ENCODE results near the gene GRID2. TPM values are rescaled to one million over a fixed set of nuclear protein-coding genes. Genes with fewer than 3 reads are reported as not detected.

Gene GRID2
- total and polyA plus RNA-seq, 2 donors from 2014 or later, result 0.19 TPM; not detected in 1

DNA sequence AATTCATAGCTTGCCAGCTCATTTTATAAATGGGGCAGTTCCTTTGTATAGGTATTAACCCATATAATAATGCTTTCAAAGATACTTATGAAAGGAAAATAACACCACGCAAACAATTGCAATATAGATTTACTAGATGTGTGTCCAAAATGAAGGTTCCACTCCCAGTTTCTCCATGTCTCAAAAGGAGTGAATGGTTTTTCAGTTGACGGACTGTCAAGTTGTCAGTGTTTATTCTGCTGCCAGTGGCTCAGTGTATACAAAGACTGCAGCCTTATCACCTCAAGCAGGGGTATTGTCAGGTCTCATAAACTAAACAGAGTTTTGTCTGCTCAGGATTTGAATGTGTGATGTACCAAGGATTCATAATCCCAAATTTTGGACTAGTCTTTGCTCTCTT is 939.5 kb downstream of the GRID2 start:
- Histone ChIP-seq H3K9ac (ENCODE audit: low read length in 3 of 3) (no peak overlapping the region), H3K4me1 (ENCODE audit: control insufficient read depth in 2 of 3, insufficient read depth in 2 of 3, low read depth in 1 of 3, low read length in 3 of 3) (no peaks in the 10 kb centered on the region), H3K4me3 (ENCODE audit: low read length in 3 of 3) (no peak overlapping the region), H3K27ac (ENCODE audit: low read depth in 2 of 2, low read length in 2 of 2) (no peak overlapping the region), H3K36me3 (ENCODE audit: control insufficient read depth in 2 of 3, insufficient read depth in 3 of 3, low read length in 3 of 3) (no peaks in the 10 kb centered on the region), H3K27me3 (ENCODE audit: control insufficient read depth, insufficient read depth, low read length) (no peaks in the 10 kb centered on the region), H3K9me3 (ENCODE audit: control insufficient read depth in 2 of 3, insufficient read depth in 1 of 3, low read length in 3 of 3) (no peaks in the 10 kb centered on the region)
- DNase-seq (no peak), FAIRE-seq (no peak)
- TF ChIP-seq, protein P1, sequence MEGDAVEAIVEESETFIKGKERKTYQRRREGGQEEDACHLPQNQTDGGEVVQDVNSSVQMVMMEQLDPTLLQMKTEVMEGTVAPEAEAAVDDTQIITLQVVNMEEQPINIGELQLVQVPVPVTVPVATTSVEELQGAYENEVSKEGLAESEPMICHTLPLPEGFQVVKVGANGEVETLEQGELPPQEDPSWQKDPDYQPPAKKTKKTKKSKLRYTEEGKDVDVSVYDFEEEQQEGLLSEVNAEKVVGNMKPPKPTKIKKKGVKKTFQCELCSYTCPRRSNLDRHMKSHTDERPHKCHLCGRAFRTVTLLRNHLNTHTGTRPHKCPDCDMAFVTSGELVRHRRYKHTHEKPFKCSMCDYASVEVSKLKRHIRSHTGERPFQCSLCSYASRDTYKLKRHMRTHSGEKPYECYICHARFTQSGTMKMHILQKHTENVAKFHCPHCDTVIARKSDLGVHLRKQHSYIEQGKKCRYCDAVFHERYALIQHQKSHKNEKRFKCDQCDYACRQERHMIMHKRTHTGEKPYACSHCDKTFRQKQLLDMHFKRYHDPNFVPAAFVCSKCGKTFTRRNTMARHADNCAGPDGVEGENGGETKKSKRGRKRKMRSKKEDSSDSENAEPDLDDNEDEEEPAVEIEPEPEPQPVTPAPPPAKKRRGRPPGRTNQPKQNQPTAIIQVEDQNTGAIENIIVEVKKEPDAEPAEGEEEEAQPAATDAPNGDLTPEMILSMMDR (IDR thresholded peaks at IDR 0.05; ENCODE audit: borderline replicate concordance, extremely low read depth, insufficient read depth), result no peak
- intact Hi-C loops (cut with DNase I), result no loop called here

DNA sequence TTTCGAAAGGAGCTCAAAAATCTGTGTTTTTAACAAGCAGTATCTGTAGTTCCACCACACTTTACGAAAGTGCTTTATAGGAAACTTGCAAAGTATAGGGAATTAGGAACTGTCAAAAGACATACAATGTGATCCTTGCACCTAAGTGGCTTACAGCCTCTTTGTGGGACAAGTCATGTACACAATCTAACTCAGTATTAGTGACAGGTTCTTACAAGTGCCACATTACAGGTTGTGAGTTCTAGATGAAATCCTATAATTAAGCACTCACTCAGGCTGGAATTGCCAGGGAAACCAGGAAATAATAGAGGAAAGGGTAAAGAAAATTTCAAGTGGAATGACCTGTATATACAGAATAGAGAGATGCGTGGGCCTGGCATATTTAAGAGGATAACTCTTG is 957.4 kb downstream of the GRID2 start:
- Histone ChIP-seq H3K9me3 (ENCODE audit: control insufficient read depth in 2 of 3, insufficient read depth in 1 of 3, low read length in 3 of 3) (no peaks in the 10 kb centered on the region), H3K4me1 (ENCODE audit: control insufficient read depth in 2 of 3, insufficient read depth in 2 of 3, low read depth in 1 of 3, low read length in 3 of 3) (no peaks in the 10 kb centered on the region), H3K27me3 (ENCODE audit: control insufficient read depth, insufficient read depth, low read length) (no peaks in the 10 kb centered on the region), H3K36me3 (ENCODE audit: control insufficient read depth in 2 of 3, insufficient read depth in 3 of 3, low read length in 3 of 3) (no peaks in the 10 kb centered on the region), H3K9ac (ENCODE audit: low read length in 3 of 3) (no peak overlapping the region), H3K4me3 (ENCODE audit: low read length in 3 of 3) (no peak overlapping the region), H3K27ac (ENCODE audit: low read depth in 2 of 2, low read length in 2 of 2) (no peak overlapping the region)
- TF ChIP-seq, protein P1 (IDR thresholded peaks at IDR 0.05; ENCODE audit: borderline replicate concordance, extremely low read depth, insufficient read depth), result no peak
- intact Hi-C loops (cut with DNase I), result no loop called here
- FAIRE-seq (no peak), DNase-seq (no peak)

DNA sequence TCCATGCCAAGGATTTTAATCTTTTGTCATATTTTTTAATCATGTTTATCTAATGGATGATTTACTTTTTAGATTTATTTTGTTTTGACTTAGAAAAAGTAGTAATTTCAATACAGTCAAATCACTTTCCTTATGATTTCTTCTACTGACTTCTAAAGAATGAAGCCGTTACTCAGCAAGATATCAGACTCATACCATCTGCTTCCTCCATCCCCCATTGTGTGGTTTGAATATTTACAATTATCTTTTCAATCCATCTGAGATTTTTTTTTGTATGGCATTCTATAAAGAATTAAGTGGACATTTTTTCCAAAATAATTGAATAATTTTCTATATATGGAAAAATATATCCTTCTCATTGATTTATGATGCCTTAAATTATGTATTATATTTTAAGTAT is 959.4 kb downstream of the GRID2 start:
- TF ChIP-seq, protein P1 (IDR thresholded peaks at IDR 0.05; ENCODE audit: borderline replicate concordance, extremely low read depth, insufficient read depth), result no peak
- H3K9me3 ChIP-seq (ENCODE audit: control insufficient read depth in 2 of 3, insufficient read depth in 1 of 3, low read length in 3 of 3), result no peaks in the 10 kb centered on the region
- H3K4me1 ChIP-seq (ENCODE audit: control insufficient read depth in 2 of 3, insufficient read depth in 2 of 3, low read depth in 1 of 3, low read length in 3 of 3), result no peaks in the 10 kb centered on the region
- H3K9ac ChIP-seq (ENCODE audit: low read length in 3 of 3), result no peak overlapping the region
- H3K27ac ChIP-seq (ENCODE audit: low read depth in 2 of 2, low read length in 2 of 2), result no peak overlapping the region
- DNase-seq (no peak), FAIRE-seq (no peak)
- no peak overlapping the region for H3K4me3 ChIP-seq (ENCODE audit: low read length in 3 of 3)
- intact Hi-C loops (cut with DNase I), result no loop called here
- no peaks in the 10 kb centered on the region for H3K36me3 ChIP-seq (ENCODE audit: control insufficient read depth in 2 of 3, insufficient read depth in 3 of 3, low read length in 3 of 3)
- H3K27me3 ChIP-seq (ENCODE audit: control insufficient read depth, insufficient read depth, low read length), result no peaks in the 10 kb centered on the region

DNA sequence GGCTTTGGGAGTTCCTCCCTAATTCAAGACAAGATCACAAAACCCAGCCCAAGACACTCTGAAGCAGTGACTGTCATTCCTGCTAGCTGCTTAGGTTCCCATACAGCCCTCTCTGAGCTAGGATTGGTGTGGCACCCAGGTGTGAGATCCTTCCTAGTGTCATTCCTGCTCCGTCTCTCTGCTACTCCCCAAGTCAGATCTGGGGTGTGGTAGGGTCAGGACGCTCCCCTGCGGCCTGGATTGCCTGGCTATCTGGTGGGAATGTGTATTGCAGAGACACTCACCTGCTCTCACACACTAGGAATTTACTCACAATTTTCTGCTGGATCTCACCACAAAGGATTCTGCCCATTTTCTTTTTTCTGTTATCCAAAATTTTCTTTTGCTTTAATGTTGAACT is 964.0 kb downstream of the GRID2 start:
- intact Hi-C loops (cut with DNase I), result no loop called here
- no peak overlapping the region for H3K27ac ChIP-seq (ENCODE audit: low read depth in 2 of 2, low read length in 2 of 2)
- no peaks in the 10 kb centered on the region for H3K9me3 ChIP-seq (ENCODE audit: control insufficient read depth in 2 of 3, insufficient read depth in 1 of 3, low read length in 3 of 3)
- TF ChIP-seq, protein P1 (IDR thresholded peaks at IDR 0.05; ENCODE audit: borderline replicate concordance, extremely low read depth, insufficient read depth), result no peak
- no peaks in the 10 kb centered on the region for H3K4me1 ChIP-seq (ENCODE audit: control insufficient read depth in 2 of 3, insufficient read depth in 2 of 3, low read depth in 1 of 3, low read length in 3 of 3)
- H3K4me3 ChIP-seq (ENCODE audit: low read length in 3 of 3), result no peak overlapping the region
- no peak for FAIRE-seq
- DNase-seq, result no peak
- H3K36me3 ChIP-seq (ENCODE audit: control insufficient read depth in 2 of 3, insufficient read depth in 3 of 3, low read length in 3 of 3), result no peaks in the 10 kb centered on the region
- H3K27me3 ChIP-seq (ENCODE audit: control insufficient read depth, insufficient read depth, low read length), result no peaks in the 10 kb centered on the region
- no peak overlapping the region for H3K9ac ChIP-seq (ENCODE audit: low read length in 3 of 3)

All from kidney (tissue), 14 donors.